ENCODE data around the gene CTAG1A. TPM values are rescaled to one million over a fixed set of nuclear protein-coding genes. Genes with fewer than 3 reads are reported as not detected.
"Not testable (repeated sequence)": the region's sequence is repeated elsewhere in the genome, so short reads cannot be mapped to it uniquely, and the experiment has no call there.

Gene CTAG1A
- total RNA-seq, 1 experiment from 2014 or later = not detected

DNA sequence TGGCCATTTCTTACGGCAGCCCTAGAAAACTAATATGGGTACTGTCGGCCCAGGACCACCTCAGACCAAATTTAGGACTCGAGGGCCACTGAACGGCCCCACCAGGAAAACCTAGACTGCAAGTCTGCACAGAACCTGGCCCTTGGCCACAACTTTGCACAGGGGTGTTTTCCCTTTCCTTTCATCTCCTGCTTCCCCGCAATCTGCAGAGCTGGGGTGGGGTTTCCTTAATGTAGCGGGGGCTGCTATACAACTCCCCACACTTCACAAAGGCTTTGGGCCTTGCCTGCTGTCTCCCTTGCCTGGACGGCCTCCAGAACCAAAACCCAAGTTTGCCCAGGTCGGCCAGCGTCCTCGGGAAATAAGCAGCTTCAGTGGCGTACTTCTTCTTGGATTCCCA, 46.0 kb downstream of the CTAG1A start:
- H3K36me3 Mint-ChIP-seq (ENCODE audit: insufficient read depth, unreplicated experiment); H3K27me3 Mint-ChIP-seq (ENCODE audit: unreplicated experiment); CTCF ChIA-PET; DNase-seq; BruUV-seq (replicated peaks); H3K4me3 Mint-ChIP-seq (ENCODE audit: low read depth, unreplicated experiment); H3K4me1 Mint-ChIP-seq (ENCODE audit: low read depth, unreplicated experiment); intact Hi-C loops (cut with micrococcal nuclease; ENCODE audit: unreplicated experiment); H3K27ac Mint-ChIP-seq (ENCODE audit: unreplicated experiment); H3K9me3 Mint-ChIP-seq (ENCODE audit: low read depth, unreplicated experiment): not testable (repeated sequence)

- BruUV-seq (replicated peaks); H3K27ac Mint-ChIP-seq (ENCODE audit: unreplicated experiment); H3K9me3 Mint-ChIP-seq (ENCODE audit: low read depth, unreplicated experiment); H3K36me3 Mint-ChIP-seq (ENCODE audit: insufficient read depth, unreplicated experiment); intact Hi-C loops (cut with micrococcal nuclease; ENCODE audit: unreplicated experiment); CTCF ChIA-PET; H3K4me1 Mint-ChIP-seq (ENCODE audit: low read depth, unreplicated experiment); H3K27me3 Mint-ChIP-seq (ENCODE audit: unreplicated experiment); H3K4me3 Mint-ChIP-seq (ENCODE audit: low read depth, unreplicated experiment); DNase-seq: not testable (repeated sequence)
These were observed 48.7 kb downstream of the CTAG1A start for GRCh38 chrX:154633661-154634060.

Other genes with a start within 250 kb of the CTAG1A start
- gene FLNA, start 210.5 kb upstream of the CTAG1A start, total RNA-seq (2022) = 973 and 1,240 TPM in 2 replicates
- gene EMD, start 205.8 kb upstream of the CTAG1A start, total RNA-seq (2022) = 75.1 TPM in 2 replicates
- gene RPL10, start 186.8 kb upstream of the CTAG1A start, total RNA-seq (2022) = 1,458 and 1,495 TPM in 2 replicates
- gene DNASE1L1, start 175.9 kb upstream of the CTAG1A start, total RNA-seq (2022) = 28.8 and 30.6 TPM in 2 replicates
- 55.0 and 56.3 TPM in 2 replicates for gene TAFAZZIN, start 173.6 kb upstream of the CTAG1A start, total RNA-seq (2022)
- gene ATP6AP1, start 156.5 kb upstream of the CTAG1A start, total RNA-seq (2022) = 109 and 124 TPM in 2 replicates
- gene GDI1, start 148.0 kb upstream of the CTAG1A start, total RNA-seq (2022) = 118 and 130 TPM in 2 replicates
- 87.9 and 88.9 TPM in 2 replicates for gene FAM50A, start 141.0 kb upstream of the CTAG1A start, total RNA-seq (2022)
- 74.0 and 82.6 TPM in 2 replicates for gene PLXNA3, start 126.9 kb upstream of the CTAG1A start, total RNA-seq (2022)
- 25.5 and 25.6 TPM in 2 replicates for gene LAGE3, start 105.9 kb upstream of the CTAG1A start, total RNA-seq (2022)
- 37.6 and 41.3 TPM in 2 replicates for gene UBL4A, start 98.5 kb upstream of the CTAG1A start, total RNA-seq (2022)
- gene SLC10A3, start 94.5 kb upstream of the CTAG1A start, total RNA-seq (2022) = 21.5 and 27.1 TPM in 2 replicates
- gene FAM3A, start 68.9 kb upstream of the CTAG1A start, total RNA-seq (2022) = 36.8 and 39.5 TPM in 2 replicates
- 180 and 229 TPM in 2 replicates for gene G6PD, start 38.3 kb upstream of the CTAG1A start, total RNA-seq (2022)
- 39.9 and 46.3 TPM in 2 replicates for gene IKBKG, start 37.5 kb upstream of the CTAG1A start, total RNA-seq (2022)
- not detected in 2 replicates for gene CTAG1B, start 34.1 kb downstream of the CTAG1A start, total RNA-seq (2022)
- not detected in 2 replicates for gene CTAG2, start 68.4 kb downstream of the CTAG1A start, total RNA-seq (2022)
- not detected in 2 replicates for gene GAB3, start 165.9 kb downstream of the CTAG1A start, total RNA-seq (2022)
- gene DKC1, start 177.7 kb downstream of the CTAG1A start, total RNA-seq (2022) = 112 and 120 TPM in 2 replicates
- 1.3 TPM in 1 of 2 replicates, not detected in the other for gene MPP1, start 220.4 kb downstream of the CTAG1A start, total RNA-seq (2022)
- not detected in 2 replicates for gene SMIM9, start 249.5 kb downstream of the CTAG1A start, total RNA-seq (2022)

Data from Calu3 (cell line).